Activated naive CD8-positive, alpha-beta T cell treated with anti-CD3 and anti-CD28 coated beads, Interleukin-2, amount 50 U/mL, for 24 hours (primary cell): ENCODE results near the gene CENPC.
A peak's percentile ranks its signal among the peaks of the same experiment; 100 is the strongest.

Experiments
- ATAC-seq: fragments of 150-1000 bp; cut with Tn5 transposase; one replicate; pipeline ENCODE4 v1.10.0; 2021
- DNase-seq: peaks from one replicate; pipeline ENCODE4 v3.0.0; 2021
- H3K27ac Mint-ChIP-seq: one replicate; pipeline ENCODE4 v1.8.0; 2021; ENCODE audit warnings: mild to moderate bottlenecking, mixed read lengths
- H3K27me3 Mint-ChIP-seq: one replicate; pipeline ENCODE4 v1.8.0; 2021; ENCODE audit warnings: mixed read lengths
- H3K36me3 Mint-ChIP-seq: one replicate; pipeline ENCODE4 v1.8.0; 2021; ENCODE audit warnings: low read depth, mixed read lengths
- H3K4me1 Mint-ChIP-seq: one replicate; pipeline ENCODE4 v1.8.0; 2021; ENCODE audit warnings: mixed read lengths
- H3K4me3 Mint-ChIP-seq: one replicate; pipeline ENCODE4 v1.8.0; 2021; ENCODE audit warnings: mild to moderate bottlenecking, moderate library complexity, mixed read lengths
- H3K9me3 Mint-ChIP-seq: one replicate; pipeline ENCODE4 v1.8.0; 2021; ENCODE audit warnings: mixed read lengths

Gene CENPC

DNA sequence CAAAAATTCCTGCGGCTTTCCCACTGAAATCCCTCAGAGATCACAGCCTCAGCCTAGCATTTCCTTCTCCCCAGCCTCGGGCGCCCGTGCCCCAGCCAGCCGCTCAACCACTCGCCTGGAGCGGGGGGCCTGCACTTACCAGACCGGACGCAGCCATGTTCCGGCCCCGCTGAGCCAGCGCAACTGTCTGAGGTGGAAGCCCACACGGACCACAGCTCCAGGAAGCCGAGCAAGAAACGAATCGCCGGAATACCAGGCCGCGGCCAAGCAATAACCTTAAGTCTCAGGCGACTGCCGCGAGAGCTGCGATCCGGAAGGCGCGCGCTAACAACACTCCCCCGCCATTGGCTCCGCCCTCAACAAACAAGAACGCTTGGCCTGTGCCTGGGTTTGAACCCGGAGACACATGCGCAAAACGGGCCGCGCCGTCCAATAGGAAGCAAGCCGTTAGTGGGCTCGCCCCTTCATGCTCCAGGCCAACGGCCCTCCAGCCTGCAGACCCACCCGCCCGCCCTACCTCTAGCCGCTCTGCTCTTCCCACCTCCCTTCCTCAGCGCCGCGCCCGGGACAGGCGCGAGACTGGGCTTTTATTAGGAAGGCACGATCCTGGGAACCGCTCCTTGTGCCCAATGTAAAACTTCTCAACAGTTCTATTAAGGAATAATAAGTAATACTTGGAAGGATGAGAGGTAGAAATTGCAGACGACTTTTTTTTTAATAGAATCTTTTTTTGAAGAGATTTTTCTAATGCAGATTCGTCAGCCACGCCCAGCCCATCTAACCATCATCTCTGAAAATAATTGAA, at the start of gene CENPC:
CENPC (minus strand) TSS at position 305 of the 805 bp plus-strand sequence; CDS start at position 157, 148 bp downstream.
- ATAC-seq = peak; percentile 98
- DNase-seq = peak; percentile 93
- Mint-ChIP-seq H3K27ac (peak within 1 kb of the TSS; percentile 94), H3K9me3 (no peaks in the 10 kb centered on the region), H3K4me1 (peaks cover 41% of the 10 kb centered on the region), H3K4me3 (peak within 1 kb of the TSS; percentile 95), H3K36me3 (peaks cover 24% of the 10 kb centered on the region), H3K27me3 (no peaks in the 10 kb centered on the region)

DNA sequence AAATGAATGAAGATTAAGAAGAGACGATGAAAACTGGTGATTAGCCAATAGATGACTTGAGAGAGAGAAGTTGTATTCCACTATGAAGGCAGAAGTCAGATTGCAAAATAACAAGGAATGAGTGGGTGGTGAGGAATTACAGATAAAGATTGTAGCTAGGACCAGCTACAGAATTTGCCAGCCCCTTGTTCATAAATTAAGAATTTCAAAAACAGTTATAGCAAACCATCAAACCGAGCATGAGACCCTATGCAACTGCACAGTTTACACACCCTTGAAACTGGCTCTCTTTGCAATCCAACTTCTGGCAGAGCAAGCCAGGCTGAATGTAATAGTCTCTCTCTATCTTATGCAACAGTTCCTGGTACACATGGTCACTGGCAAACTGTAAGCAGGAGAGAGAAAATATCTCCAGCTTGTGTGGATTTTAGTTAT, 48.5 kb upstream of the CENPC start:
- H3K27ac Mint-ChIP-seq = no peak overlapping the region
- H3K4me3 Mint-ChIP-seq = no peak overlapping the region
- peaks cover 2% of the 10 kb centered on the region for H3K36me3 Mint-ChIP-seq
- no peak for ATAC-seq
- H3K4me1 Mint-ChIP-seq = no peaks in the 10 kb centered on the region
- no peak for DNase-seq
- H3K9me3 Mint-ChIP-seq = no peaks in the 10 kb centered on the region
- no peaks in the 10 kb centered on the region for H3K27me3 Mint-ChIP-seq

GRCh38 chr4:67587156-67587555, 41.9 kb upstream of the CENPC start:
- Mint-ChIP-seq H3K4me1 (peaks cover 5% of the 10 kb centered on the region), H3K36me3 (peaks cover 2% of the 10 kb centered on the region), H3K4me3 (no peak overlapping the region), H3K27me3 (no peaks in the 10 kb centered on the region), H3K27ac (no peak overlapping the region), H3K9me3 (no peaks in the 10 kb centered on the region)
- no peak for ATAC-seq
- no peak for DNase-seq

GRCh38 chr4:67584496-67584895, 39.2 kb upstream of the CENPC start:
- H3K27ac Mint-ChIP-seq = no peak overlapping the region
- DNase-seq (no peak), ATAC-seq (no peak)
- peaks cover 24% of the 10 kb centered on the region for H3K4me1 Mint-ChIP-seq
- no peak overlapping the region for H3K4me3 Mint-ChIP-seq
- peaks cover 3% of the 10 kb centered on the region for H3K36me3 Mint-ChIP-seq
- peaks cover 1% of the 10 kb centered on the region for H3K9me3 Mint-ChIP-seq
- H3K27me3 Mint-ChIP-seq = no peaks in the 10 kb centered on the region

- peak overlapping the region; percentile 49 for H3K4me3 Mint-ChIP-seq
- no peaks in the 10 kb centered on the region for H3K27me3 Mint-ChIP-seq
- ATAC-seq = no peak
- H3K36me3 Mint-ChIP-seq = peaks cover 5% of the 10 kb centered on the region
- peaks cover 8% of the 10 kb centered on the region for H3K9me3 Mint-ChIP-seq
- peaks cover 26% of the 10 kb centered on the region for H3K4me1 Mint-ChIP-seq
- peak overlapping the region; percentile 65 for H3K27ac Mint-ChIP-seq
- no peak for DNase-seq
Measured at GRCh38 chr4:67581913-67582312, 36.6 kb upstream of the CENPC start.

DNA sequence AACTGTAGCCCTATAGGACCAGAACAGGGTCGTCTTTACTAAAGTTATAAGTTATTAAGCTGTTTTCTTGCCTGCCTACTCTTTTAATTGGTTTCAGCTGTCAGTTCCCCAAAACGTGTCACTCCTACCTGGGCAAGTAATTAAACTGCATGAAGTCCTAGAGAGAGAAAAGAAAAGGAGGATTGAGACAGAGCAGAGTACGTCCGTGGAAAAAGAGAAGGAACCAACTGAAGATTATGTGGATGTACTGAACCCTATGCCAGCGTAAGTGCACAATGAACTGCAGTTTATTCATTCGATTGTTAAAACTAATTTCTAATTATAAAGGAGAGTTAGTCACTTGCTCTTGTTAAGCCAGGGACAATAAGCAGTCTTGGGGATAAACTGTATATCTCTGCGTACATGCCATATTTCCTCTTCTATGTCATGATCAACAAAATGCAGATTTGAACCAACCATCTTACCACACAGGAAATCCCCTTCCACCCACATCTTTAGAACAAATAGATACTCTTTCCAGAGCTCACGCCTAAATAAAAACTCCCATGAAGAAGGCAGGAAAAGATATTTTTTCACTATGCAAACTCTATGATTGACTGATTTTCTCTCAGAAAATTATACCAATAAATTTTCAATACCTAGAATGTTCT, 36.0 kb upstream of the CENPC start:
- Mint-ChIP-seq H3K36me3 (peaks cover 5% of the 10 kb centered on the region), H3K9me3 (peaks cover 8% of the 10 kb centered on the region), H3K4me3 (peak overlapping the region; percentile 49), H3K4me1 (peaks cover 29% of the 10 kb centered on the region), H3K27me3 (no peaks in the 10 kb centered on the region), H3K27ac (peak overlapping the region; percentile 65)
- DNase-seq (no peak), ATAC-seq (peak; percentile 81)

GRCh38 chr4:67580577-67580976, 35.3 kb upstream of the CENPC start:
- no peaks in the 10 kb centered on the region for H3K27me3 Mint-ChIP-seq
- peaks cover 5% of the 10 kb centered on the region for H3K36me3 Mint-ChIP-seq
- DNase-seq (no peak), ATAC-seq (peak; percentile 45)
- H3K4me1 Mint-ChIP-seq = peaks cover 35% of the 10 kb centered on the region
- H3K9me3 Mint-ChIP-seq = peaks cover 8% of the 10 kb centered on the region
- peak overlapping the region; percentile 28 for H3K4me3 Mint-ChIP-seq
- H3K27ac Mint-ChIP-seq = peak overlapping the region; percentile 66

DNA sequence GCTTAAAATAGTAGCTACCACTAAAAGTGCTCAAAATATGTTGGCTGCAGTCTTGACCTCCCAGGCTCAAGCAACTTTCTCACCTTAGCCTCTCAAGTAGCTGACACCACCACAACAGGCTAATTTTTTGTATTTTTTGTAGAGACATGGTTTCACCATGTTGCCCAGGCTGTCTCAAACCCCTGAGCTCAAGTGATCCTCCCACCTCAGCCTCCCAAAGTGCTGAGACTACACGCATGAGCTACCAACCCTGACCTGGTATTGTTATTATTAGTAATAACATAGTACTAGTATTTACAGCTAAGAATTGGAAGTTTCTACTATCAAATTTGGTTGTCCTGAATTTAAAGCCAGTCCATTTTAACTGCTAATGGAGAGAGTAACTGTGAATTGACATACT, 31.2 kb upstream of the CENPC start:
- Mint-ChIP-seq H3K27me3 (no peaks in the 10 kb centered on the region), H3K36me3 (peaks cover 5% of the 10 kb centered on the region), H3K4me3 (no peak overlapping the region), H3K27ac (no peak overlapping the region), H3K4me1 (peaks cover 49% of the 10 kb centered on the region), H3K9me3 (peaks cover 8% of the 10 kb centered on the region)
- no peak for DNase-seq
- ATAC-seq = no peak

DNA sequence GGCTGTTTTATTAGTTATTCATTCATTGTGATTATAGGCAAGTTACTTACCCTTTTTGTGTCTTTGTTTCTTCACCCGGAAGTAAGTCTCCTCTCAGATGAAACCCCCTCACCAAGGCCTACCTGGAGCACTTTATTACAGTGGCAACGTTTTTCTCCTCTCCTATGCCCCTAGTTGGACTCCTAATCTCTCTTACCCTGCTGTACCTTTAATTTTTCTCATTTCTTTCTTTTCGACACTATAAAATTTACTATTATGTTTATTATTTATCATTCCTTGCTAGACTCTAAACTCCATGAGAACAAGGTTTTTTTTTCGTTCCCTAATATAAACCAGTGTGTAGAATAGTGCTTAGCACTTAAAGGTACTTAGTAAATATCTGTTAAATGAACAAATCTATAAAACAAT, 30.8 kb upstream of the CENPC start:
- H3K27me3 Mint-ChIP-seq = no peaks in the 10 kb centered on the region
- H3K9me3 Mint-ChIP-seq = peaks cover 8% of the 10 kb centered on the region
- H3K27ac Mint-ChIP-seq = peak overlapping the region; percentile 19
- no peak for ATAC-seq
- no peak for DNase-seq
- H3K36me3 Mint-ChIP-seq = peaks cover 5% of the 10 kb centered on the region
- peak overlapping the region; percentile 73 for H3K4me3 Mint-ChIP-seq
- H3K4me1 Mint-ChIP-seq = peaks cover 44% of the 10 kb centered on the region

DNA sequence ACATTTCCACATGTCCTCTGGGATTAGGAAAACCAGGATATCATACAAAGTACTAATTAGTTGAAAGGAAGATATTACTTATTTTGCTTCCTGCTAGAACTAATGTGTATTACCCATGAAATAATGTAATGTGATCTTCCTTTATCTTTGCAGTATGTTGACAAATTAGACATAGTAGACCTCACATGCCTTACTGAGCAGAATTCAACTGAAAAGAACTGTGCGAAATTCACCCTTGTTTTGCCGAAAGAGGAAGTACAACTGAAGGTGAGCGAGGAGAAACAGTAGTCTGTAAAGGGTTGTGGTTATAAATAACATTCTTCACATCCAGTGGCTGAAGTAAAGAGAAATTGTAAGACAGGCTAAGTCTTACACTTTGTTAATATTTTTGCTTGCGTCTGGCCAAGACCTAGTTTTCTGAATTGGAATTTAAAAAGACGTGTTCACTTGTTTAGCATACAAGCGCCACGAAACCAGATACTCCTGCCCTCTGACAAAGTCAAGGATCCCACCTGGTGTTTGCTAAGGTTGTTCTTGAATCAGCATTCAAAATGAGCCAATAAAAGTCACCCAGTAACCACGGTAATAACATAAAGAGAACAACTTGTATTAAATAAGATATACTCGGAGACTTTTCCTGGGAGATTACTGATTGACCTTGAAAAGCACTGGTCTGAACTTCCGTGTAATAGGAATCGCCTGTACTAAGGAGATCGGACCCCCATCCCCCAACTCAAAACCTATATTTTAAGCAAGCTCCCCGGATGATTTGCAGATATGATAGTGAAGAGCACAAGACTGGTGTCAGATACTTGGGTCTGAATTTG, 30.1 kb upstream of the CENPC start:
- DNase-seq (no peak), ATAC-seq (no peak)
- H3K36me3 Mint-ChIP-seq = peaks cover 5% of the 10 kb centered on the region
- no peaks in the 10 kb centered on the region for H3K27me3 Mint-ChIP-seq
- peak overlapping the region; percentile 72 for H3K27ac Mint-ChIP-seq
- H3K9me3 Mint-ChIP-seq = peaks cover 8% of the 10 kb centered on the region
- peaks cover 38% of the 10 kb centered on the region for H3K4me1 Mint-ChIP-seq
- H3K4me3 Mint-ChIP-seq = peak overlapping the region; percentile 73

DNA sequence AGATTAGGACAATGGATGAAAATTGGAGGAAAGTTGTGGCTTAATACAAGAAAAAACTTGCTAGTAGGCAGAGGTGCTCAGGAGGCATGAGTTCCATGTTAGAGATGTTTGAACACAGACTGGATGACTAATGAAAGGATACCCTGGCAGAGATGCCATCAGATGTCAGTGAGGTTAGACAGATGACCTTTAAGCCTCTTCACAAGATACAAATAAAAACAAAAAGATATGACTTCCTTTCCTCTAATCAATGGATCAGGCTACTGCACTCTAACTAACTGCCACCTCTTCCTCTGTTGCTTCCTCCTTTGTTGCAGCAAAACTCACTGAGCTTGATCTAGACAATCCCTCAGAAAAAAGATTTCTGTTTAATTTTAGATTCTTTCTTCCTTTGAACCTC, 27.9 kb upstream of the CENPC start:
- ATAC-seq (peak; percentile 90), DNase-seq (no peak)
- Mint-ChIP-seq H3K27me3 (no peaks in the 10 kb centered on the region), H3K9me3 (no peaks in the 10 kb centered on the region), H3K4me1 (peaks cover 39% of the 10 kb centered on the region), H3K36me3 (no peaks in the 10 kb centered on the region), H3K27ac (no peak overlapping the region), H3K4me3 (no peak overlapping the region)

- Mint-ChIP-seq H3K27ac (no peak overlapping the region), H3K36me3 (no peaks in the 10 kb centered on the region), H3K9me3 (no peaks in the 10 kb centered on the region), H3K4me3 (no peak overlapping the region), H3K27me3 (no peaks in the 10 kb centered on the region), H3K4me1 (peaks cover 36% of the 10 kb centered on the region)
- ATAC-seq (no peak), DNase-seq (no peak)
Measured at GRCh38 chr4:67571975-67572374, 26.7 kb upstream of the CENPC start.

GRCh38 chr4:67570537-67570936, 25.2 kb upstream of the CENPC start:
- Mint-ChIP-seq H3K4me3 (no peak overlapping the region), H3K36me3 (no peaks in the 10 kb centered on the region), H3K4me1 (peaks cover 31% of the 10 kb centered on the region), H3K27ac (no peak overlapping the region), H3K27me3 (no peaks in the 10 kb centered on the region), H3K9me3 (no peaks in the 10 kb centered on the region)
- DNase-seq = no peak
- ATAC-seq = no peak

- Mint-ChIP-seq H3K4me1 (peaks cover 24% of the 10 kb centered on the region), H3K36me3 (no peaks in the 10 kb centered on the region), H3K27me3 (no peaks in the 10 kb centered on the region), H3K9me3 (no peaks in the 10 kb centered on the region), H3K27ac (no peak overlapping the region), H3K4me3 (no peak overlapping the region)
- DNase-seq = no peak
- ATAC-seq = no peak
Measured at GRCh38 chr4:67568820-67569219, 23.5 kb upstream of the CENPC start.
